HG03175 (cell line): ENCODE data around the gene FBF1.

Source experiments
- ATAC-seq: cut with Tn5 transposase; IDR thresholded peaks from one replicate; pipeline ENCODE4 v1.9.1; 2021; ENCODE audit warnings: mild to moderate bottlenecking, moderate library complexity; ENCODE audit not compliant: unreplicated experiment

FBF1 gene

DNA sequence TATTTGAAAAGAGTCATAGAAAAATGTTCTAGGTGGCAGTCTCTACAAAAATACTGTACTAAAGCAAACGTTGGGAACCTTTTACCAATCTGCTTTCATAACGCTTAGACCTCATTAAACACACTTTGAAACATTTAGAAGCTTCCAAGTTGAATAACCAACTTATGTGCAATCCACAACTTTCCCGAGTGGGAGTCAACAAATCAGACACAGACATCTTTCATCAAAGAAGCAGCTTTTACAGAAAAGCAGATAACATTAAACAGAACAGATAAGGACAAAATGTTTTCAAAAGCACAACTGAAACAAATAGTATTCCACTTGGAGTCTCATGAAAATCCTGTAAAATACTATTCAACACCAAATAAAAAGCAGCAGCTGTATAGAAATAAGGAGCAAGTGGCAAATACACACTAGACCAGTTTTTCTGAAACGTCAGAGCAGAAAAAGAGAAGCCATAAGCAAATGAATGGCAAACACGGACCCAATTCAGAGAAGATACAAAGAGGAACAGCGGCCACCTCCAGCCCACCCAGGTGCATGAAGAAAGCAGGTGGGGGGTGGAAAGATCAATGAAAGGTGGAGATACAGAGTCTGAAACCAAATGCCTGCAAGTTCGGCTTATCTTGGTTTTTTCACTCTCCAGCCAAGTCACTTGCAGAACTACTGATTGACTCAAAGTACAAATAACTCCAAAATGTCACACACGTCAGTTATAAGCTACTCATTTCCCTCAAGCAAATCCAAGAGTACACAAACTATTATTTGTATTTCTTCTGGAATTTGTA, 18.4 kb upstream of the FBF1 start:
- ATAC-seq: no peak

DNA sequence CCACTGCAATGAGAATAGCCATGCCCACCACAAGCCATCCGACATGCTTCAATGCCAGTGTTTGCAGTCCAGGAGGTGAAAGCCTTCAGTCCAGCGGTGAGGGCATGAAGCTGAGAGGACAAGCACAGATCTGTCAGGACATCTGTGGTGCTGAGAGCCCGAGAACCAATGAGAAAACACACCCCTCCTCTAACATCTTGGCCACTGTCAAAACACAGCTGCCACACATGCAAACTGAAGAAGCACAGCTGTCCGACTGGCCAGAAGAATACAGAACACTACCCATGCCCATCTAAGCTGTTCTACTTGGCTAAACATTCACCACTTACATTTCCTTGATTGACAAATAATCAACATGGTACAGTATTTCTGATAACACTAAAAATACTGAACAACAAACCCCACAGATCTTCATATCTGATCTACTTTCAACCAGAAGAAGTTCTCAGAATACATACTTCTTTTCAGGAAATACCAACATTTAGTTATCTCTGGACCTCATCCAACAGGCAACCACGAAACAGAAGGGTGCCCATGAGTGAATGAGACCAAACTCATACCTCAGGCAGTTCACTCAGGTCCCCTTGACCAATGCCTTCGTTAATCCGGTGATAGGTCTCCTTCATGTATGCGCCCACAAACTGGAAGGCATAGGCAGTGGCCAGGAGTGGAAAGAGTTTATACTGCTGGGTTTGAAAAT, 10.2 kb upstream of the FBF1 start:
- no peak for ATAC-seq

DNA sequence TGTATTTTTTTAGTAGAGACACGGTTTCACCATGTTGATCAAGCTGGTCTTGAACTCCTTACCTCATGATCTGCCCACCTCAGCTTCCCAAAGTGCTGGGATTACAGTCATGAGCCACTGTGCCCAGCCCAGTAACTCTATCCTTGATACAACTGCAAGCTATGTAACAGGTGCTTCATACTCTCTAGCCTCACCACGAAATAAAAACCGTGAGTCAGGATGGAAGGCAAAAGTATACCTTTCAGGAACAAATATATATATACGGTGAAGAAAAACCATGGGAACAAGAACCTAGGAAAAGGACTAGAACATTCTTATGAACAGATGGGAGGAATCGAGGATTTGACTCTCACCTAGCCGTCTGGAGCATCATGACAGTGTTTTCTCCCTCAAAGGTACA, 9.6 kb upstream of the FBF1 start:
- ATAC-seq: no peak

DNA sequence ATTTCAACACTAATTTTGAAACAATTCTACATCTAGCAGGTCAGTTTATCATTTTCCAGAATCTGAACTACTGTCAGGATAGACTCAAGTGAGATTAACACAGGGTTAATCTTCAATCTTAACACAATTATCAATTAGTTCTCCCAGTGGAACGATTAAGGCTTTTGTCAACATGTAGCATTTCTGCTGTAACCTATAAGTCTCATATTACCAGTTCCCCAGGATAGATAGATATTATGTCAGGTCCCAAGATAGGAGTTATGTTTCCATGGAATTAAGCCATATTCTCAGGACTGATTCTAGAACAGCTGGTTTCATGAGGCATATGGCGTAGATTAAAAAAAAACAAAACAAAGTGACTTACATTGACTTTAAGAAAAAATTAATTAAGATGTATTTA, 4.4 kb upstream of the FBF1 start:
- no peak for ATAC-seq

DNA sequence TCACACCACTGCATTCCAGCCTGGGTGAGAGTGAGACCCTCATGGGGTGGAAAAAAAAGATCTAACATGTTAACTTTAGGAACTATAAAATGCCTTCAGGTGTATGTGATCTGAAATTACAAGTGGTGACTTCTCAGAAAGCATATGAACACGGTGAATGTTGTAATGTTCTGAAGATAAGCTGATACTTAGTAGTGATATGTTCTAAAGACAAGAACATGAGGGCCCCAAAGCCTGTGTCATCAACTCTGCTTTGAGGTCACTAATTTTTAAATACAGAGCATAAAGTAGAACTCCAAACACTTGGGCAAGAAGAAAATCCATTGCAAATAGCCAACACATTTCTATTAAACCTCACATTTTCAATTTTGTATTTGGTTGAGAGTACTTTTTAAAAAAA, 2.6 kb upstream of the FBF1 start:
- no peak for ATAC-seq

DNA sequence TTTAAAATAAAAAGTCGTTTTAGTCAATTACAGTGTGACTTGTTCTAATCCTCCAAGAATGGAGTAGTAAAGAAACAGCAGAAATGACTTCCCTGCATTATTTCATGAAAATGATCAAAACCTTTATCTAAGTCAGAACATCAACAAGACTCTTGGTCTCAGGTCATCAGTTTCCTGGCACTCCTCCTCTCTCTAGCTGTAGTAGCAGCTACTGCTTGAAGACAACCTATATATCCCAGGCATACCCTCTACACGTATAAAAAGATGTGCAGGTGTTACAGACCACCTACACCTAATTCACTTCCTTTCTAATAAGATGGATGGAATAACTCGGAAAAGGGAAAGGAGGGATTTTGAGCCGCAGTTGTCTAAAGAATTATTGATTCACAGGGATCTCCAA, 1.6 kb upstream of the FBF1 start:
- ATAC-seq: no peak

DNA sequence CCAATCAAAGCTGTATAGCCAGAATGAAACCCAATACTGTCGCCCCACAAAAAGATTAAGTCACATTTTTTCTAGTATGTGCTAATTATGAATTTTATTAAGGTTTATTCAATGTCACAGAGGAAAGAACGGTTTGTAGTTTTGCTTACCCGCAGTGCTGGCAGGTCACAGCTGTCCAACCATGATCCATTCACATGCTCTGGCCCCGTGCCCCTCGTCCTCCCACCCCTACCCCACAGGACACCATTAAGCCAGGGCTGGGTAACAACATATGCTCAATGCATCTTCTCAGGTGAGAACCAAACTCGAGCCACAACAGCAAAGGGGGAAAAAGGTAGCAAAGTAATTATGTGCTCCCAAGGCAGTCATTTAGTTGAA, 589 bp upstream of the FBF1 start:
- no peak for ATAC-seq

DNA sequence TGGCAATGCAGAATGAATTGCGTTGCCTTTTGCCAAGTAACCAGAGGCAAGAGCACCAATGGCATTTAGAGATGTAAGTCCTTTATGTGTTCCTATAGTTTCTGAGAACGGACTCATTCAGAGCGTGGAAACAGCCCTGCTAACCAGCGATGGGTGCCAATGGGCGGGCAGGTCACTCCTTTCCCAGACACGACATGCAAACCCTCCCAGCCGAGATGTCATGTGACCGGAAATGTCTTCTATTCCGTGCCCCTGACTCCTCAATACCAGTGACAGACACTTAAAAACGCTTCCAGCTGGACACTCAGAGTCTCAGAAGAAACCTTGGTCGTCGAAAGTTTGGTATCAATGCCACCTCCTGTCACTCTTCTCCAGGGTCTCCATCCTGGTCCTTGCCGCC, 3.2 kb downstream of the FBF1 start:
- ATAC-seq: no peak

DNA sequence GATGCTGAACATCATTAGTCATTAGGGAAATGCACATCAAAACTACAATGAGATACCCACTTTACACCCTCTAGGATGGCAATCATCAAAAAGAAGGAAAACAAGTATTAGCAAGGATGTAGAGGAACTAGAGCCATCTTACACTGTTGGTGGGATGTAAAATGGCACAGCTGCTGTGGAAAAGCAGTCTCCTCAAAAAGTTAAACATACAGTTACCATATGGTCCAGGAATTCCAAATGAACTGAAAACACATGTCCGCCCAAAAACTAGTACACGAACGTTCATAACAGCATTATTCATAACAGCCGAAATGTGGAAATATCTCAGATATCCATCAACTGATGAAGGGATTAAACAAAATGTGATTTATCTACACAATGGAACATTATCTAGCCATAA, 7.0 kb downstream of the FBF1 start:
- ATAC-seq: no peak

DNA sequence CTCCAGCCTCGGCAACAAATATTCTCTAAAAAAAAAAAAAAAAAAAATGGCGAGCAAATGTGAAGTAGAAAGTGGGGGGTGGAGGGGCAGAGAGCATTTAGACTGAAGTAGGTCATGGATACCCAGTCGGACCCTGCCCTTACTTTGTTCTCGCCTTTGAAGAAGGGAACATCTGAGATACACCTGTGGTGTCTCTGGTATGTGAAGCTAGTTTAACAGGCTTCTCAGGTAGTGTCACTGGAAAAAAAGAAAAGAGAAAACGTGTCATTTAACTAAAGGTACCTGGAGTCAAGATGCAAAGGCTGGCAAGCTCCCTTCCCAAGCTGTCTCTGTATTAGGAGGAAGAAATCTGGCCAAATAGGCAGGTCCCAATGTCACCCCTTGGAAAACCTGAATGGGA, 8.0 kb downstream of the FBF1 start:
- ATAC-seq: no peak

DNA sequence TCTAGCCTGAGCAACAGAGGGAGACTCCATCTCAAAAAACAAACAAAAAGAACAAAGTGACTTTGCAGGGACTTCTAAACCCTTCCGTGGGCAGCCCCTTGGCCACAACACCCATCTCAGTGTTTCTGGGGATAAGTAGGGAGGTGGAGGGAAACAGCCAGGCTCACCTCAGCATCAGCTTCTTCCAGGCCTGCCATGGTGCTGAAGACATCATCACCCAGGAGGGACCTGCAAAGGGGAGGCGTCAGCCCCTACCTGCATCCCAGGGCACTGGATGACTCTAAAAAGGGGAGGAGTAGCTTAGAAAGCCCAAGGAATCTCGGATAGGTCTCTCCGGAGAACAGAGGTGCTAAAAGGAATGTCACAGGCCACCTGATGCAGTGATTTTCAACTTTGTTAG, 9.8 kb downstream of the FBF1 start:
- no peak for ATAC-seq

DNA sequence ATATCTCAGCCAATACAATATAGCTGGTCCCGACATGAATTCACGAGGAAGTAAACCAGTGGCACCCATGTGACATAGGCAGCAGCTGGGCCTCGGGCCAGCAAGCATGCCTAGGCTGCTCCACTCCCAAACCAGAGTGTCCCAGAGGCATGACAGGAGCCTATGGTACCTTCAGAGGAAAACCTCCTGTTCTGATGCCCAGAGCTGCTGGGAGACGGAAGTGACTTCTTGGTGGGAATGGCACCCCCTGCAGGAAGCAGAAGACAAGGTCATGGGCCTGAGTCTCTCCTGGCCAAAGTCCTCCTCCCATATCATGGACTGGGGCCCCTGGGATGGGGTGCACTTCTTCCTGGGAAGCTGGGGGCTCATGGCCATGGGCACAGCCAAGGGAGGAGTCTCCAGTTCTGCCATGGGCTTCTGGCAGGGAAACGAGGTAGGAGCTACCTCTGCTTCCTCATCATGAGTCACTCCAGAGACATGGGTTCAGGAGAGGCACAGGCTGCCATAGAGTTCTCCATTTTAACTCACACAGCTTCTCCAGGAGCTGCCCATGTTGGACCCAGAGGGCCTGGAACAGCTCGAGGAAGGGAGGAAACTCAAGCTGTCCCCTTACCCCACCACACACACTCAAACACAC, 13.4 kb downstream of the FBF1 start:
- no peak for ATAC-seq

DNA sequence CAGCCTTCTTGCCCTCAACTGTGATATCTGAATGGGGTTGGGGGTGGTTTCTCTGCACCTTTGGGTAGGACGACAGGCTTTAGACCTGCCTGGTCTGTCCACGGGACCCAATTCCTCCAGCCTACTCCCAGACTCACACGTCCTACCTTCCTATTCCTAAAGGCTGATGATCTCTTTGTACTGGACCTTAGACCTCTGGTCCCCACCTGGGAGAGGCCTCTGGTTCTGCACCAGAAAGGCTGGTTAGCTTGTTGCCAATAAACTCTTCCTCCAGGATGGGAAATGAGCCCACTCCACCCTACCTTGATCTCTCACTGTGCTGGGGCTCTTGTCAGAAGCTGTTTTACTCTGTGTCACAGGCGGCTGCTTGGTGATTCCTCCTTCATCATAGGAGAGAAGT, 14.4 kb downstream of the FBF1 start:
- ATAC-seq: no peak

DNA sequence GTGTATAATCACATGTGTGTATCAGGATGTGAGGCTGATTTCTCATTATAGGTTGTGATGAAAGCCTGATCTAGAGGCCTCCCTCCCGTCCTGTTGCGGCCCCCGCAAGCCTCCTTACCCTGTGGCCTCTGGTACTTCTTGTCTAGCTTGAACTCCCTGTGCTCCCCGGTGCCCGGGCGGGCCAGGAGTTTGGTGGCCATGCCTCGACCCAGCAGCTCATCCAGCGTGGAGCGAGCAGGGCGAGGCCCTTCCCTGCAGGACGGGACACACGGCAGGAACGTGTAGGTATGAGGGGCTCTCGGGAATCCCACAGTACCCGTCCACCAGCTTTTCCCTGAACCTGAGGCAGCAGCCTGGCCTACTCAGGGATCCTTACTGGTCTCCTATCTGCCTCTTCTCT, 14.9 kb downstream of the FBF1 start:
- ATAC-seq: no peak

DNA sequence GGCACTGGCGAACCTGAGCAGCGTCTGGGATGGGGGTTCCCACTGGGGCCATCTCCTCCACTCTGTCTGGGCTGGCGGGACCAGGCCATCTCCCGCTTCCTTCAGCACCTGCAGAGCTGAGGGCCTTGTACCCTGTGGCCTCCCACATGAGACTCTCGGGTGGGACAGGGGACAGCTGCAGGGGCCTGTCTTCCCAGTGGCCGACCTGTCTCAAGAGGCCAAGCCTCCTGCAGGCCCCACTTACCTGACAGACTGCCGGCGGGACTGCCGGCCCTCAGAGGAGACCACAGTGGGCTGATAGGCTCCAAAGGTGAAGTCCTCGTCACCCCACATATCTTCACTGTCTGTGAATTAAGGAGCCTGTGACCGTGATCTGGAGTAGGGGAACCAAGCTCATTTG, 15.7 kb downstream of the FBF1 start:
- no peak for ATAC-seq

DNA sequence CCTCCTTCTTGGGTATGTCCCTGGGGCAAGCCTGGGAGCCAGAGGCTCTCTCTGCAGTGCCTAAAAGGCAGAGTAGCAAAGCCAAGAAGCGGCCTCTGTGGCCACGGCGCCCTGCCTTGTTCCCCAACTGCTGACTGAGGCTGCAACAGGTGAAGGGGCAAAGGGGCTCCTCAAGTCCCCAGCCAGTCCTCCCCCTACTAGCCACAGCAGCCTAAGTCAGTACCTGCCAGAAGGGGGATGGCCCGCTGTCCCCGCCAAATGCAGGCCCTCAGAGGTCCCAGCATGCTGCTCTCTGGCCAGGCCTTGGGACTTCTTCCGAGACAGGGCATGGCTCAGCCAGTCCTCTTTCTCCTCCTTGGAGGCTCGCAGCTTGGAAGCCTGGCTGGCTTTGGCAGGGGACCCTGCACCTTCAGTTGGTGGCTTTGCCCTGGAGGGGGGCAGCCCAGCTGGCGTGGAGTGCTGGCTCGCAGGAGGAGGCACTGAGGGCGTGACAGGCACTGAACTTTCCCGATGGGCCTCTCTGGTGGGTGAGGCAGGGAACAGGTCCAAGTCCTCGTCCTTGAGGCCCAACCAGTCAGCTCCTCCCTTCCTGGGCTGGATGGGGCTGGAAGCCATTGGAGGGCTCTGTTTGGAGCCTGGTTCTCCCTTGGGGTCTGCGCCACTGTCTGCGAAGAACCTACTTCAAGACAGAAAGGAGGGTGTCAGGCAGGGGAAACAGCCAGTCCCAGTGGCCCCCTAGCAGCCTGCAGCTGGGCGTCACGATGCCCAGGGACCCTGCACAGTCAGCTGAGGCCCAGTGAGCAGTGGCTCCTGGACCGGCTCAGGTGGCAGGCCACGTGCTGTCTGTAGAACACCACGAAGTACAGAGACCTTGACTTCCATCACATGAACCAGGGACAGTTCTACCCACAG, 17.6 kb downstream of the FBF1 start:
- ATAC-seq: no peak

DNA sequence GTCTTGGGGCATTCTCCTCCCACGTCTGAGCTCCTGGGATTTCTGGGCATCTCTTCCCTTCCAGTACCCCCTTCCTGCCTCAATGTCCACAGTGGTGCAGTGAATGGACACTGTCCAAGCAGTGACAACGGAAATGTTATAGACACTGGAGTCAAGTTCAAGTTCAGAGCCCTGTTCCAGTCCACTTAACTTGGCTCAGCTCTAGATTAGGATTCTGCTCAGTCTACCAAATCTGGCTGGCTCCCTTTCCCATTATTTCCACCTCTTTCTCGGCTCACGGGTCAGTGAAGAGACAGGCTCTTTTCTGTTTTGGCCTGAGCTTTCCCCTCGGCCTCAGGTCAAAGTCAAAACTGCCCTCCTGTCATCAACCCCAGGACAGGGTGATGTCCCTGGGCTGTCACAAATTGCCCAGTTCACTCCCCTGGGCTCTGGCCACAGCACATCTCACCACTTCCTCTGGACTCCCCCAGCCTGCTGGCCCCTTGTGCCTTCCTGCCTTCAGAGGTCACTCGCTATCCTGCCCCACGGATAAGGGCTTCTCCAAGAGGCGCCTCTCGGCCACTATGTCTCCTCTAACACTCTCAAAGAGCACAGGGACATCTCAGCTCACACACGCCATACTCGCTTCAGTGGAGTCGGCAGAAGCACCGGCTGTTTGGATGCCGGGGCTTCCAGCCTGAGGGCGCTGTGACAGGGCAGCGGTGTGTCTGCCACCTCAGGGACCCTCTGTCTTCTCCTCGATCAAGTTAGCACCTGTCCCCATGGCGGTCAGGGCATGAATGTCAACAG, 18.5 kb downstream of the FBF1 start:
- no peak for ATAC-seq

DNA sequence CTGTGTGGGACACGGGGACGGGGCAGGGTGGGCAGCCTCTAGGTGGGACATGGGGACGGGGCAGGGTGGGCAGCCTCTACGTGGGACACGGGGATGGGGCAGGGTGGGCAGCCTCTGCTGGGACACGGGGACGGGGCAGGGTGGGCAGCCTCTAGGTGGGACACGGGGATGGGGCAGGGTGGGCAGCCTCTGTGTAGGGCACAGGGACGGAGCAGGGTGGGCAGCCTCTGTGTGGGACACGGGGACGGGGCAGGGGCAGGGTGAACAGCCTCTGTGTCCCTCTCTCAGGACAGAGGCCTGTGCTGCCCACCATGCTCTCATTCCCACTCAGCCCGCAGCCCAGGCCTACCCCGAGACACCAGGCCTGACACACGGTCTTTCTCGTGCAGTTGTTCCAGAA, 19.2 kb downstream of the FBF1 start:
- no peak for ATAC-seq

DNA sequence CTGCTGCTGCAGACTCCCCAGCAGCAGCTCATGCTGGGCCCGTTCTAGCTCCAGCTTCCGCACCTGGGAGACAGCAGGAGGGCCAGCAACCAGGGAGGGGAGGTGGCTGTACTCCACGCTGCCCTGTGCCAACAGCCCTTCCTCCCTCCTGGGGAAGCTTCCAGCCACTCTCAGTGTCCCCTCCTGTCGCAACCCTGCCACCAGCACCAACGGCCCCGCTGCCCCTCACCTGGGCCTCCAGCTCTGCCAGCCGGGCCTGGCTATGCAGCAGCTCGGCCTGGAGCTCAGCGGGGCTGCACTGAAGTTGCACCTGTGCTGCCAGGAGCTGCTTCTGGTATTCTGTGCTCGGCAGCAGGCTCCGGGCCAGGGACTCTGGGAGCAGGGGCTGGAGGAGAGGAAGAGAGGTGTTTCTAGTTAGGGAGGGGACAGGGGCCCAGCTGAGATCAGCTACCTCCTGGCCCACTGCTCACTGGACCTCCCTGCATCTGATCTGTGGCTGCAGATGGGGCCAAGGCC, 20.7 kb downstream of the FBF1 start:
- no peak for ATAC-seq

DNA sequence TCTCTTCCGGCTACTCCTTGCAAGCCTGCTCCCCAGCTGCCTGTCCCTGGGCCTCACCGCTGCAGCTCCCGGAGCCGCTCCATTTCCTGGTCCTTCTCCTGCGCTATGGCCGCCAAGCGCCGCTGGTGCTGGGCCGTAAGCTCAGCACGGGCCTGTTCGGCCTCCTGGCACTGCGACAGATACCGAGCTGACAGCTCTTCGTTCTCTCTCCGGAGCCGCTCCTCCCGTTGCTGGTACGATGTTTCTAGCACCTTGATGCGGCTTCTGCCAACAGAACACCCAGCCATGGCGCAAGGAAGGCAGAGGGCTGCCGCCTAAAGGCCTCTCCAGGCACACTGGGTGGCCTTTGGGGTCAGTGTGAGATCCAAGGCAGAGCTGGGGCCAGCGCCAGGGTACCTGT, 21.2 kb downstream of the FBF1 start:
- ATAC-seq: no peak
